ENCODE measurements around the gene GNB5. TPM values are rescaled to one million over a fixed set of nuclear protein-coding genes. Genes with fewer than 3 reads are reported as not detected.
A peak's percentile ranks its signal among the peaks of the same experiment; 100 is the strongest.

The GNB5 gene
- polyA plus RNA-seq, 1 donor from 2014 or later: 89.6 TPM

- Histone ChIP-seq H3K9me3 (ENCODE audit: low read length) (no peaks in the 10 kb centered on the region), H3K4me3 (ENCODE audit: low read length) (no peak overlapping the region), H3F3A (ENCODE audit: insufficient read depth, low read length, poor library complexity, severe bottlenecking) (no peaks in the 10 kb centered on the region), H3K27me3 (ENCODE audit: insufficient read depth, low read depth, low read length) (no peaks in the 10 kb centered on the region), H3K4me2 (ENCODE audit: low read length) (no peak overlapping the region), H3K9ac (ENCODE audit: low read length) (no peak overlapping the region), H3K79me2 (replicated peaks; ENCODE audit: insufficient read depth, low read length) (no peaks in the 10 kb centered on the region), H2AFZ (ENCODE audit: low read depth, low read length) (no peak overlapping the region), H4K20me1 (ENCODE audit: insufficient read depth) (no peaks in the 10 kb centered on the region), H3K27ac (ENCODE audit: low read length) (no peak overlapping the region), H3K36me3 (ENCODE audit: insufficient read depth, low read length) (no peaks in the 10 kb centered on the region), H3K9me2 (ENCODE audit: insufficient read depth, low read length) (no peaks in the 10 kb centered on the region)
- TF ChIP-seq SMC3 (conservative IDR thresholded peaks at IDR 0.05; ENCODE audit: poor library complexity) (no peak), TAF1 (IDR thresholded peaks at IDR 0.05; ENCODE audit: low read depth) (no peak), POLR2AphosphoS5 (IDR thresholded peaks at IDR 0.05) (no peak), EP300 (conservative IDR thresholded peaks at IDR 0.05; ENCODE audit: poor library complexity, severe bottlenecking) (no peak), RAD21 (conservative IDR thresholded peaks at IDR 0.05) (no peak), MXI1 (conservative IDR thresholded peaks at IDR 0.05; ENCODE audit: poor library complexity, severe bottlenecking) (no peak), REST (IDR thresholded peaks at IDR 0.05; ENCODE audit: borderline replicate concordance) (no peak), EZH2 (IDR thresholded peaks at IDR 0.05; ENCODE audit: borderline replicate concordance, insufficient read depth, low read length, poor library complexity, severe bottlenecking) (no peak), CTCF (IDR thresholded peaks at IDR 0.05; ENCODE audit: poor library complexity, severe bottlenecking) (no peak)
These were observed 47.0 kb upstream of the GNB5 start for GRCh38 chr15:52238149-52238548.

GRCh38 chr15:52236013-52236412, 44.8 kb upstream of the GNB5 start:
- Histone ChIP-seq H2AFZ (ENCODE audit: low read depth, low read length) (no peak overlapping the region), H3K9me3 (ENCODE audit: low read length) (no peaks in the 10 kb centered on the region), H3K79me2 (replicated peaks; ENCODE audit: insufficient read depth, low read length) (no peaks in the 10 kb centered on the region), H4K20me1 (ENCODE audit: insufficient read depth) (no peaks in the 10 kb centered on the region), H3K27me3 (ENCODE audit: insufficient read depth, low read depth, low read length) (no peaks in the 10 kb centered on the region), H3K4me2 (ENCODE audit: low read length) (no peak overlapping the region), H3F3A (ENCODE audit: insufficient read depth, low read length, poor library complexity, severe bottlenecking) (no peaks in the 10 kb centered on the region), H3K9ac (ENCODE audit: low read length) (no peak overlapping the region), H3K9me2 (ENCODE audit: insufficient read depth, low read length) (no peaks in the 10 kb centered on the region), H3K4me3 (ENCODE audit: low read length) (no peak overlapping the region), H3K36me3 (ENCODE audit: insufficient read depth, low read length) (no peaks in the 10 kb centered on the region), H3K27ac (ENCODE audit: low read length) (no peak overlapping the region)
- TF ChIP-seq TAF1 (IDR thresholded peaks at IDR 0.05; ENCODE audit: low read depth) (no peak), EP300 (conservative IDR thresholded peaks at IDR 0.05; ENCODE audit: poor library complexity, severe bottlenecking) (peak; percentile 15)

Measured in neural cell (in vitro differentiated cells).